Epithelial cell of proximal tubule (primary cell): ENCODE data around the gene TACC2. TPM values are rescaled to one million over a fixed set of nuclear protein-coding genes. Genes with fewer than 3 reads are reported as not detected.

Source experiments
- DNase-seq: peaks from one replicate; pipeline ENCODE4 v3.0.0-alpha.2; 2011; ENCODE audit warnings: low read depth
- H3K4me3 ChIP-seq: 2 replicates; pipeline ENCODE4 v1.5.1; 2011; ENCODE audit warnings: low read depth, mild to moderate bottlenecking, low read length
- total RNA-seq: library from RNA; depleted of rRNA; stranded (reverse); fragments of >200 nt; gene quantifications from 2 replicates; pipeline ENCODE4 v1.2.3, GENCODE V29; 2015
- TF ChIP-seq, protein P1 (sequence below): conservative IDR thresholded peaks from 2 replicates; pipeline ENCODE4 v1.5.1; 2012; ENCODE audit warnings: low read depth, mild to moderate bottlenecking, low read length

TACC2 gene
- total RNA-seq, 1 donor from 2014 or later, result 23.9 TPM

DNA sequence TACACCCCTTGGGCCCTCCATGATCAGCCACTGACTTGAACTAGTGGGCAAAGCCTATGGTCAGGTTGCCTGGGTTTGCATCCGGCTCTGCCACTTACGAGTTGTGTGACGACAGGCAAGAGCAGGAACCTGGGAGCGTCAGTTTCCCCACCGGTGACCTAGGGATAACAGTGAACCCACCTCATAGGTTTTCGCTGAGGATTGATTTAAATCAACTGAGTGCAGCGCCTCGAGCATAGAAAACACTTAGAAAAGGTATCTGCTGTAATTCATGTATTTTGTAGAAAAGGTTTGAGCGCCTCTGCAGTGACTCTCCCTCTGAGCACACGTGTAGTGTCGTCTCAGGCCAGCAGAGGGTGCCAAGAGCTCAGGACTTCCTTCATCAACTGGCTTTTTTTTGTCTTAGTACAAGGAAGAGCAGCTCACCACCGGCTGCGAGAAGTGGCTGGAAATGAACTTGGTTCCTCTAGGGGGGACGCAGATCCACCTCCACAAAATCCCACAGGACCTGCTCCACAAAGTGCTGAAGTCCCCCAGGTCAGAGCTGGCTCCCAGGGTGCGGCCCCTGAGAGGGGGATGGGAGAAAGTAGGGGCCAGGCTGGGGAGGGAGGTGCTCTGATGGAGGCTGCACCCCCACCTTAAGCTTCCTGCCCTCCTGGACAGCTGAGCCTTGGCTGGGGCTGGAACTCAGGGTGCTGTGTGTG, 309.8 kb downstream of the TACC2 start:
- peak overlapping the region; percentile 50 for H3K4me3 ChIP-seq
- TF ChIP-seq, protein P1, sequence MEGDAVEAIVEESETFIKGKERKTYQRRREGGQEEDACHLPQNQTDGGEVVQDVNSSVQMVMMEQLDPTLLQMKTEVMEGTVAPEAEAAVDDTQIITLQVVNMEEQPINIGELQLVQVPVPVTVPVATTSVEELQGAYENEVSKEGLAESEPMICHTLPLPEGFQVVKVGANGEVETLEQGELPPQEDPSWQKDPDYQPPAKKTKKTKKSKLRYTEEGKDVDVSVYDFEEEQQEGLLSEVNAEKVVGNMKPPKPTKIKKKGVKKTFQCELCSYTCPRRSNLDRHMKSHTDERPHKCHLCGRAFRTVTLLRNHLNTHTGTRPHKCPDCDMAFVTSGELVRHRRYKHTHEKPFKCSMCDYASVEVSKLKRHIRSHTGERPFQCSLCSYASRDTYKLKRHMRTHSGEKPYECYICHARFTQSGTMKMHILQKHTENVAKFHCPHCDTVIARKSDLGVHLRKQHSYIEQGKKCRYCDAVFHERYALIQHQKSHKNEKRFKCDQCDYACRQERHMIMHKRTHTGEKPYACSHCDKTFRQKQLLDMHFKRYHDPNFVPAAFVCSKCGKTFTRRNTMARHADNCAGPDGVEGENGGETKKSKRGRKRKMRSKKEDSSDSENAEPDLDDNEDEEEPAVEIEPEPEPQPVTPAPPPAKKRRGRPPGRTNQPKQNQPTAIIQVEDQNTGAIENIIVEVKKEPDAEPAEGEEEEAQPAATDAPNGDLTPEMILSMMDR, result peak; percentile 97
- DNase-seq, result no peak

DNA sequence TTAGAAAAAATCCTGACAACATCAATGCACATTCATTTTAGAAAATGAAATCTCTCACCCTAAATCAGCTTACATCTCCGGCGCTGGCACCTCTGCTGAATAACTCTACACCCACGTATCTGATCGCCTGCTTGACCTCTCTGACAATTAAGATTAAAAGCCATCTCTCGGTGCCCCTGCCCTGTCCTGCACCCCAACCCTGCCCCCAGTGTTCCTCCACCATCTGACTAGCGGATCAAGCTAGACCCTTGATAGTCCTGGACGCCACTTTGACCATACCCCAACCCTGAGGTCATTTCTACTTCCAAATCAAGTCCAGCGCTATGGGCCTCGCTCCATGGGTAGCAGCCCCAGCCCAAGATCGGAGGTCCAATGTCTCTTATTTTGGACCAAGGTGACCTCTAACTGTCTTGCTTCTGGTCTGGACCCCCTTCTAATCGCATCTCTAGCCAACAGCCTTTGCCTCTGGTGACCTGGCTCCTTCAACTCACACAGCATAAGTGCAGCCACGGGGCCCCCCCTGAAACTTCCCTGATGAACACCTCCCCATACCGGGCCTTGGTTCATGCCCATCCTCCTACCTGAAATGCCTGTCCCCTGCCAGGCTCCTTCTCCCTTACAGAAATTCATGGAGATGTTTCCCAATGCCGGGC, 310.6 kb downstream of the TACC2 start:
- no peak for DNase-seq
- TF ChIP-seq, protein P1, result no peak
- H3K4me3 ChIP-seq, result peak overlapping the region; percentile 50

DNA sequence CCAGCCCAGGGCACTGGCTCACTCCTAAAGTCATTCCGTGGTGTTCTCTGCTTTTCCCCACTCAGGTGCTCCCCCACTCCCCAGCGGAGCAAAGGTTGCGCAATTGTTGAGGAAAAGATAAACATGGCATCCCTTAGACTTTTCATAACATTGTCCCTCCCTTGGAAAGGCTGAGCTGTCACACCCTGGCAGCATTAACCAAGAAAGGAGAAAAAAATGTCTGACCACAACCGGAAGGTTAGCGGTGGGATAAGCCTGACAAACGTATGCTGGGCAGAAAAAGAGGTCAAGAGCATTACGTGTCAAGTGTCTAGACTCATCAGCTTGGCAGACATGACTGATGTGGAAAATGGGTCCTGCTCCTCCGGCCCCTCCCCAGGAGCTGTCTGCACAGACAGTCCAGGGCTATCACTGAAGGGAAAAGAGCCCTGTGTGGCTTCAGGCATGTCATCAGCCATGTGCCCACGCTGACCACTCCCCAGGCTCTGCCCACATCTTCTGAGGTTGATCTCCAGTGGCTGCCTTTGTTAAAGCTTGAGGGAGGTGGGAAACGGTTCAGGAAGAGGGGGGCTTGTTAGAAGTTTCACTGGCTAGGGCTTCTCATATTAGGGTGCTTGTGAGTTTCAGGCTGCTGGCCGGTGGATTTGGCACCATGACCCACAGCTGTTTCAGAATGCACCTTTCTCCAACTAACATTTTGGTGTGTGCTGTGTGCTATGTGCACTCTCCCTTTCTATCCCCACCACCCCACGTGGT, 312.3 kb downstream of the TACC2 start:
- no peak overlapping the region for H3K4me3 ChIP-seq
- TF ChIP-seq, protein P1, result no peak
- DNase-seq, result no peak

- no peak overlapping the region for H3K4me3 ChIP-seq
- TF ChIP-seq, protein P1, result no peak
- no peak for DNase-seq
Observed at GRCh38 chr10:122301811-122302115, 312.8 kb downstream of the TACC2 start.

GRCh38 chr10:122302315-122302714, 313.4 kb downstream of the TACC2 start:
- DNase-seq, result no peak
- no peak overlapping the region for H3K4me3 ChIP-seq
- TF ChIP-seq, protein P1, result no peak

GRCh38 chr10:122303271-122304053, 314.5 kb downstream of the TACC2 start:
- DNase-seq, result no peak
- TF ChIP-seq, protein P1, result no peak
- no peak overlapping the region for H3K4me3 ChIP-seq

Other genes with a start within 250 kb of the TACC2 start
- 15.2 and 22.7 TPM in 2 replicates for gene ATE1, start 61.1 kb upstream of the TACC2 start, total RNA-seq
- 62.4 and 72.9 TPM in 2 replicates for gene NSMCE4A, start 13.9 kb upstream of the TACC2 start, total RNA-seq